Measurements from ENCODE around the gene SEC31A.

SEC31A gene

GRCh38 chr4:82776925-82777542, 113.9 kb downstream of the SEC31A start (continued):
- TF ChIP-seq ZNF692 (tag by site-specific recombination; IDR thresholded peaks at IDR 0.05) (0 out of 2 replicates have a peak, but pooled peaks have one; percentile 17), IKZF3 (tag by site-specific recombination; IDR thresholded peaks at IDR 0.05) (0 out of 2 replicates have a peak, but pooled peaks have one; percentile 19), ZBTB8A (tag by site-specific recombination; IDR thresholded peaks at IDR 0.05) (no peak), PRDM1 (tag by site-specific recombination; IDR thresholded peaks at IDR 0.05) (peak; percentile 65), ZNF18 (tag by site-specific recombination; IDR thresholded peaks at IDR 0.05) (no peak), ZNF529 (tag by site-specific recombination; IDR thresholded peaks at IDR 0.05; ENCODE audit: insufficient replicate concordance) (no peak), ZIC2 (tag by site-specific recombination; IDR thresholded peaks at IDR 0.05) (no peak), ZNF404 (tag by site-specific recombination; IDR thresholded peaks at IDR 0.05) (no peak), ZNF580 (tag by site-specific recombination; IDR thresholded peaks at IDR 0.05) (no peak), ZNF488 (tag by site-specific recombination; IDR thresholded peaks at IDR 0.05) (no peak), FEZF1 (tag by site-specific recombination; IDR thresholded peaks at IDR 0.05) (0 out of 2 replicates have a peak, but pooled peaks have one; percentile 12), ZNF10 (tag by site-specific recombination; IDR thresholded peaks at IDR 0.05) (no peak), ZNF341 (tag by site-specific recombination; IDR thresholded peaks at IDR 0.05; ENCODE audit: low read depth) (no peak), ZNF830 (tag by site-specific recombination; IDR thresholded peaks at IDR 0.05; ENCODE audit: low read depth) (no peak), ZNF48 (tag by site-specific recombination; IDR thresholded peaks at IDR 0.05) (no peak), ZNF544 (tag by site-specific recombination; IDR thresholded peaks at IDR 0.05) (no peak), ZNF521 (tag by site-specific recombination; IDR thresholded peaks at IDR 0.05) (no peak), KLF1 (tag by site-specific recombination; IDR thresholded peaks at IDR 0.05) (peak; percentile 20; the same call in 1 of the 2 replicates), ZNF366 (tag by site-specific recombination; conservative IDR thresholded peaks at IDR 0.05) (0 out of 2 replicates have a peak, but pooled peaks have one; percentile 48)

- no peak for TF ChIP-seq ZNF280C (tag by site-specific recombination; IDR thresholded peaks at IDR 0.05)
- no peak for TF ChIP-seq BCL11B (tag by site-specific recombination; IDR thresholded peaks at IDR 0.05; ENCODE audit: low read depth)
- TF ChIP-seq ZNF791 (tag by site-specific recombination; IDR thresholded peaks at IDR 0.05) = no peak
- TF ChIP-seq ZNF747 (tag by site-specific recombination; IDR thresholded peaks at IDR 0.05) = no peak
- ChIA-PET POLR2A (no interaction called here), CTCF (no interaction called here)
- Histone ChIP-seq H3K9me3 (ENCODE audit: control insufficient read depth, insufficient read depth, low read depth, low read length) (no peaks in the 10 kb centered on the region), H3K36me3 (ENCODE audit: control insufficient read depth in 2 of 2, insufficient read depth in 1 of 2, low read length in 2 of 2) (no peaks in the 10 kb centered on the region), H3K4me1 (ENCODE audit: control insufficient read depth, insufficient read depth, low read length) (no peaks in the 10 kb centered on the region), H3K4me3 (ENCODE audit: low read depth, low read length) (no peak overlapping the region), H3K27ac (ENCODE audit: extremely low read depth, low read depth, low read length) (no peak overlapping the region)
Measured at GRCh38 chr4:82775243-82775642, 115.7 kb downstream of the SEC31A start.
